ENCODE results near the gene KDM4D. TPM values are rescaled to one million over a fixed set of nuclear protein-coding genes. Genes with fewer than 3 reads are reported as not detected.
A peak's percentile ranks its signal among the peaks of the same experiment; 100 is the strongest.

Gene KDM4D
- total and polyA plus RNA-seq, 2 donors, result 0.92 to 1.2 TPM

DNA sequence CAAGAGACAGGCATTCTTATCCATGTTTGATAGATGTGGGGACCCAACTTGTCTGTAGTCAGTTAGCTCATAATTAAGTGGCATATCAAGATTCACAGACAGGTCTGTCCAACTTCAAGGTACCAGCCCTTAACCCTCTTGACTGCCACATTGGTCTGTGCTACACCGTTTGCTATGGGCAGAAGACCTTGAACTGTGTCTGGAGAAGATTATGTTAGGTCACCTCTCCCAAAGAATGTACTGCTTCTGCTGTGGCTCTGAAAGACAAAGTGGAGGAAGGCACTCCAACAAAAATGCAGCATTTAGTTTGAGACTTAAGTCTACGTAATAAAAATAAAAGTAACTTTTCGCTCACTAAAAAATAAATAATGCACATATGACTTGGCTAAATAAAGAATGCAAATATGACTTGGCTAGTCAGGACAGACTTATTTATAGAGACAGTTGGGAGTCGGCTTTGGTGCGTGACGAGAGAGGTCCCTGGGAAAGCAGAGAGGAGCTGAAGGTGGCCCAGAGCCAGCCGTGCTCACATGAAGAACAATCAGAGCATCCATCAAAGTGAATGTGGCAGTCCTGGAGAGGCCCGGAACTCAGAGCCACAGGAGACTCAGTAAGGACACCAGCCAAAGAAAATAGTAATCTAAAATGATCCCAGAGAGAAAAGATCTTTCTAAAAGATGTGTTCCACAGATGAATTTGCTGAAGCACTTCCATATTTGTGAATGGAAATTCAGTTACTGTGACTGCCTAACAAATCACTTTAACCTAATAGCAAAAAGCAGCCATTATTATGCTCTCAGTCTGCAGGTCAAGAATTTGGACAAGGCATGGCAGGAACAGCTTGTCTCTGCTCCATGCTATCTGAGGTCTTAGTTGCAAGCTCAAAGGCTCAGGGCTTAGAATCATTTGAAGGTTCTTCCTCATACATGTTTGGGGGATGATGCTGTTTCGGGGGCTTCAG is 35.1 kb upstream of the KDM4D start:
- WGBS, result 30% methylated on average over 9 of the region's 9 CpGs
- Histone ChIP-seq H3K36me3 (ENCODE audit: insufficient read depth) (no peaks in the 10 kb centered on the region), H3K27ac (ENCODE audit: low read depth) (no peak overlapping the region), H3K4me1 (ENCODE audit: insufficient read depth) (peaks cover 2% of the 10 kb centered on the region), H3K4me3 (ENCODE audit: low read depth, low read length) (no peak overlapping the region)
- DNase-seq (ENCODE audit: extremely low spot score), result no peak

DNA sequence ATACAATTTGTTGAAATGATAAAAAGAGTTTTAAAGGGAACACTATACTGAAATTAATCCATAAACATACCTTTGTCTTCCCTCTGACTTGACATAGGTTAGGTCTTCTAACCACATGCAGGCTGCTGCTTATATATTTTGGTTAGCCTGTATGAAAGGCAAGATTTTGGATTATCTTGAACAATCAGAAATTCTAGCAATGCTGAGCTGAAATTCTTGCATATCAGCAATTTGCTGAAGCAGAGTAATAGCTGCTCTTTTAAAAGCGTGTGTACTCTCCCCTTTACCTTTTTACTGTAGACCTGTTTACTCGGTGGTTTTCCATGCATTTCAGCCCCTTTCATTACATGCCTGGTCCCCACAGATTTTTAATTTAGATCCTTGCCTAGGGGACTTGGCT is 34.2 kb upstream of the KDM4D start:
- Histone ChIP-seq H3K27ac (ENCODE audit: low read depth) (no peak overlapping the region), H3K4me3 (ENCODE audit: low read depth, low read length) (no peak overlapping the region), H3K36me3 (ENCODE audit: insufficient read depth) (no peaks in the 10 kb centered on the region), H3K4me1 (ENCODE audit: insufficient read depth) (peaks cover 2% of the 10 kb centered on the region)
- no peak for DNase-seq (ENCODE audit: extremely low spot score)
- 93% methylated on average over 2 of the region's 2 CpGs for WGBS

DNA sequence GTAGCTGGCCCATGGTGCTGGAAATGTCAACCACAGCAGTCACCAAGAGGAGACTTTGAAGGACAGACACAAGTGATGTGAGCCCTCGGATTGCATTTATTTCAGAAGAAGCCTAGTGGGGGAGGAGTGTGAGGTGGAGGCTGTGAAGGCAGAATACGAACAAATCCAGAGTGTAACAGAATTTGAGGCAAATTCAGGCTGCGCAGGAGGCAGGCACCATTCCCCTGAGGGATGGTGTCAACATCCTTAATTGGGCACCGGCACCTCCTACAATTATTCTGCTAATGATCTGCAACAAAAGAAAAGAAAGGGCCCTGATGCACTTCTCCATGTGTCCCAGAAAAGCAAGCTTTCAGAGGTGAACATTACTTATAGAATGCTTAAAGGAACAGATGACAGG is 32.4 kb upstream of the KDM4D start:
- WGBS, result 85% methylated on average over 4 of the region's 4 CpGs
- DNase-seq (ENCODE audit: extremely low spot score), result no peak
- Histone ChIP-seq H3K4me1 (ENCODE audit: insufficient read depth) (peaks cover 2% of the 10 kb centered on the region), H3K4me3 (ENCODE audit: low read depth, low read length) (no peak overlapping the region), H3K36me3 (ENCODE audit: insufficient read depth) (no peaks in the 10 kb centered on the region), H3K27ac (ENCODE audit: low read depth) (no peak overlapping the region)

DNA sequence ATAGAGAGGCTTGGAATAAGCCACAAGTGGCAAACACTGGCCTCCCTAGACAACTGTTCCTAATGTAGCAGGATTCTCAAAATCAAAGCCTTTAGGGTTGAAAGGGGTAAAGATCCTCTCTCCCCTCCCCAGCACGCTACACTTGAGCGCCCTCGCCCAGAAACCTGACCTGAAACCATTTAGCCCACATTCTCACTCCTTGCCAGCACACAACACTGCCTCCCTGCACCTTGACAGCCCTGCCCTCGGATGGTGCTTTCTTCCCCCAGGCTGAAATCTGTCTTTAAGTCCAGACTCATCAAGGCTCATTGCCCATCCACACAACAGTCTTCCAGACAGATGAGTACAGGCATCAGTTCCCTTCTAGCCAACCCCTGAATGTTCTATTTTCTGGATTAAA is 26.7 kb upstream of the KDM4D start:
- H3K4me1 ChIP-seq (ENCODE audit: insufficient read depth), result no peaks in the 10 kb centered on the region
- H3K27ac ChIP-seq (ENCODE audit: low read depth), result no peak overlapping the region
- 90% methylated on average over 4 of the region's 4 CpGs for WGBS
- DNase-seq (ENCODE audit: extremely low spot score), result no peak
- H3K36me3 ChIP-seq (ENCODE audit: insufficient read depth), result no peaks in the 10 kb centered on the region
- no peak overlapping the region for H3K4me3 ChIP-seq (ENCODE audit: low read depth, low read length)

DNA sequence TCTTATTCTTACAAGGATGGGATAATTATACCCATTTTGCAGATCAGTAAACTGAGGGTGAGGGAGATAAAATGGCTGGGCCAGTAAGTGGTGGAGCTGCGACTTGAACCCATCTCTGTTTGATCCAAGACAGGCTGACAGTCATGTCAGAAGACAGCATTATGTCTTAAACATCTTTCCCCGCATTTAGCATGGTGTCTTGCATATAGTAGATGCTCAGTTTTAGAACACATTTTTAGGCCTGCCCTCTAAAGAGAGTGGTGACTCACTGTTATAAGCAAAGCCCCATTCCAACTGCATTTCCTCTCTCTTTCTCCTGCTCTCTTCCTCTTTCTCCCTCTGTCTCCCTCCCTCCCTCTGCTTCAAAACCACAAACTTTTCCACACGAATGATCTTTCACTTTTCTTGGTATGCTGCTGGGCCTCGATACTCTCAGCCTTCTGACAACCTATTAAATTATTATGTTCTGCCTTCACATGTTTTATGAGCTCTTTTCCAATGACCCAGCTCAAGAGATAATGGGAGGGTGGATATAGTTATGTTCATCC is 25.4 kb upstream of the KDM4D start:
- 50% methylated on average over 4 of the region's 4 CpGs for WGBS
- Histone ChIP-seq H3K4me3 (ENCODE audit: low read depth, low read length) (no peak overlapping the region), H3K36me3 (ENCODE audit: insufficient read depth) (no peaks in the 10 kb centered on the region), H3K27ac (ENCODE audit: low read depth) (no peak overlapping the region), H3K4me1 (ENCODE audit: insufficient read depth) (no peaks in the 10 kb centered on the region)
- DNase-seq (ENCODE audit: extremely low spot score), result no peak

DNA sequence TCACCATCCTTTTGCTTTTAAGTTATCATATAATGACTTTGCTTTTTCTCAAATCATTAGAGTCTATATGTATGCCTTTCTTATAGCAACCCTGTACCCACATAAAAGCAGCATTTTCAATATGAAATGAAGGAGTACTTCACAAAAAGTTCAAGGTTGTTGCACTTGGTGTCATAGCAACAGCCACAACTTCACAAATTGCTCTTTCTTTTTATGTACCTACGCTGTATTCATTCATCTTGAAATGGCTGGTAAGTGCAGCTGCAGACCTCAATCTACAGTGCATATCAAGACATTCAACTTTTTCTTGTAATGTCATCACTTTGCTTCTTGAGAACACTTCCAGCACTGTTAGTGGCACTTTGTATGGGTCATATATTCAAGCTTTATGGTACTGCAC is 18.8 kb upstream of the KDM4D start:
- no peak for DNase-seq (ENCODE audit: extremely low spot score)
- H3K4me1 ChIP-seq (ENCODE audit: insufficient read depth), result no peaks in the 10 kb centered on the region
- no peak overlapping the region for H3K27ac ChIP-seq (ENCODE audit: low read depth)
- H3K36me3 ChIP-seq (ENCODE audit: insufficient read depth), result no peaks in the 10 kb centered on the region
- WGBS, result 90% methylated on average over 1 of the region's 1 CpG
- no peak overlapping the region for H3K4me3 ChIP-seq (ENCODE audit: low read depth, low read length)

DNA sequence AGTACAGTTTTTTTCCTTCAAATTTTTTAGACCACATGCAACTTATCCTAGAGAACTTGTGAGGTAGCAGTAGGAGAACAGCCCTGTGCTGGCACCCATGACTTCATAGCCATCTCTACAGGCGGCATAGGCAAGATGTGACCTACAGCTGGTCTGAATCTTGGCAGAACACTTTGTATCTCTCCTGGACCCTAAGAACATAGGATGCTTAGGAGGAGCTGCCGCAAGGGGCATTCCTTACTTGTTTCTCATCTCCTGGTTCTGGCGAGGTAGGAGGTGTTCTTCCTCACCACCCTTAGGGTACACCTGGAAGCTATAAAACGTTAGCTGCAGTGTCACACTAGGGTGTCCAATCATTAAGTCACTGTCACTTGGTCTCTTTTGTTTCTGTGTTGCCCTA is 16.5 kb upstream of the KDM4D start:
- Histone ChIP-seq H3K36me3 (ENCODE audit: insufficient read depth) (no peaks in the 10 kb centered on the region), H3K4me1 (ENCODE audit: insufficient read depth) (no peaks in the 10 kb centered on the region), H3K4me3 (ENCODE audit: low read depth, low read length) (no peak overlapping the region), H3K27ac (ENCODE audit: low read depth) (no peak overlapping the region)
- DNase-seq (ENCODE audit: extremely low spot score), result no peak
- 53% methylated on average over 4 of the region's 4 CpGs for WGBS

DNA sequence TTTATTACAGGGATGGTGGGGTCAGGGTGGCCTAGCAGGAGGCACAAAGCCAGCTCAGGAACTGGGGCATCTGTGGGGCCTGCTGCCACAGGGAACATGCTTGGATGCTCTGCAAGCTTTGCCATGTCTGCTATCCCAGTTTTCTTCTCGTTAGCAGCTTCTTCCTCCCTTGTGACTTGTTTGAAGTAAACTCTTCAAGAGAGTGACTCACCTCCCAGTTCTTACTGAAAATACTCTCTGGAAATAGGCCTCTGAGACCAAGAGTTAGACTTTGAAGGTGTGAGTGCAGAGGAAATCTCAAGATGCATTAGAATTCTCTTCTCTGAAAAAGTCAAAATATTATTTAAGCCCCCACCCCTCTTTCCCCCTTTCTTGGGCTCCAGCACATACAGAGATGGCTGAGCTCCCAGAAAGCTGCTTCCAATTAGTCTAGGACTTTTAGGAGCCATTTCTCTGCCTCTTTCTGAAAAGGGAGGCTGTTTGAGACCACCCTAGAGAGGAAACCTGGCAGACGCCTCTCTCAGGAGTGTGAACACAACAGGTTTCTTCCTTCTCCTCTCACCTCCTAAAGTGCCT is 15.3 kb upstream of the KDM4D start:
- Histone ChIP-seq H3K4me1 (ENCODE audit: insufficient read depth) (no peaks in the 10 kb centered on the region), H3K27ac (ENCODE audit: low read depth) (no peak overlapping the region), H3K4me3 (ENCODE audit: low read depth, low read length) (no peak overlapping the region), H3K36me3 (ENCODE audit: insufficient read depth) (no peaks in the 10 kb centered on the region)
- WGBS, result 46% methylated on average over 2 of the region's 2 CpGs
- no peak for DNase-seq (ENCODE audit: extremely low spot score)

DNA sequence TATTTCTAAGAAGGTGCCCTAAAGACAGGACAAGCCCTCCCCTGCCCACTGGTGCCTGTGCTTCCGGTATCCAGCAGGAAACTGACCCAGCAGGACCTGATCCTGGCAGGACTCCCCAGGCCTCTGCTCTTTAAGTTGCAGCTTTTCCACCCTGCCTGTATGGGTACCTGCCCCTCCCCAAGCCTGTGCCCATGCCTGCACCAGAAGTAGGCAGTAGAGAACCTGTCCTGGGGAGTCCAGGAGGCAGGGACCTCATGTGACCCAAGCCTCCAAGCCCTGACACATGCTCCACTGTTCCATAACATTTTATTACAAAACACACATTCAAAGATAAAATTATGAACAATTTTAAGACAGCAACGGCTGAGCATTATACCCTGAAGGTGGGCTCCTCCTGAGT is 14.3 kb upstream of the KDM4D start:
- Histone ChIP-seq H3K27ac (ENCODE audit: low read depth) (no peak overlapping the region), H3K36me3 (ENCODE audit: insufficient read depth) (peaks cover 1% of the 10 kb centered on the region), H3K4me1 (ENCODE audit: insufficient read depth) (no peaks in the 10 kb centered on the region), H3K4me3 (ENCODE audit: low read depth, low read length) (no peak overlapping the region)
- no peak for DNase-seq (ENCODE audit: extremely low spot score)
- 81% methylated on average over 2 of the region's 2 CpGs for WGBS

DNA sequence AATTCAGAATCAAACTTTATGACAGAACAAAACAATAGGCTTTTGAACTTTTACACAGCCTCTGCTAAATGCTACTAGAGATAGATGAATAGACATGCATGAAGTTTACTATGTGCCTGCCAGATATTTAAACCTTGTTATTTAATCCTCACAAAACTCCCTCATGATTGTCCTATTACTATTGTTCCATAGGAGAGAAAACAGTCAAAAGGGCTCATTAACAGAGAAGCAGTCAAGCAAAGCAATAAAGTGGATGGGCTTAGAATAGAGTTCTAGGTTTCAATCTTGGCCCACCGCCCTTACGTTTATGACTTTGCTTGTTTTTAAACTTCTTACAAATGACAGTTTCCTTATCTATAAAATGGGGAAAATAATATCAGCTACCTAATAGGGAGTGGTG is 13.0 kb upstream of the KDM4D start:
- Histone ChIP-seq H3K4me3 (ENCODE audit: low read depth, low read length) (no peak overlapping the region), H3K36me3 (ENCODE audit: insufficient read depth) (peaks cover 4% of the 10 kb centered on the region), H3K27ac (ENCODE audit: low read depth) (no peak overlapping the region), H3K4me1 (ENCODE audit: insufficient read depth) (no peaks in the 10 kb centered on the region)
- no peak for DNase-seq (ENCODE audit: extremely low spot score)
- 87% methylated on average over 2 of the region's 2 CpGs for WGBS

DNA sequence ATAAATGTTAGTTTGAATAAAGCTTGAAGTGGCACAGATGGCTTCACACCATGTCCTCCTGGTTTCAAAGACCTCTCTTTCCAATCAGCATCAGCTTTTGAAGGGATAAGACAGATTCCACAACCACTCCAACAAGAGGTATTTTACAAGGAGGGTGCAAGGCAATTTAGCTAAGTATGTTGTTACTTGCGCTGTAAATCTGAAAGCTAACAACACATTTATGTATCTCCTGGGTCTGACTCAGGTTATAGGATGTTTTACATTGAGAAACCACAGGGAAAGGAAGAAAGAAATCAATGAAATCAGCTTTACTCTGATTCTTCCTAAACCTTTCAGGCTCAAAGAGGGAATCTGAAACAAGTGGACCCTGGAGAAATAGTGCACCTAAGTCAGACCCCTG is 12.3 kb upstream of the KDM4D start:
- no peak for DNase-seq (ENCODE audit: extremely low spot score)
- Histone ChIP-seq H3K4me1 (ENCODE audit: insufficient read depth) (no peaks in the 10 kb centered on the region), H3K36me3 (ENCODE audit: insufficient read depth) (peaks cover 4% of the 10 kb centered on the region), H3K27ac (ENCODE audit: low read depth) (no peak overlapping the region), H3K4me3 (ENCODE audit: low read depth, low read length) (no peak overlapping the region)
- 90% methylated on average over 1 of the region's 1 CpG for WGBS

DNA sequence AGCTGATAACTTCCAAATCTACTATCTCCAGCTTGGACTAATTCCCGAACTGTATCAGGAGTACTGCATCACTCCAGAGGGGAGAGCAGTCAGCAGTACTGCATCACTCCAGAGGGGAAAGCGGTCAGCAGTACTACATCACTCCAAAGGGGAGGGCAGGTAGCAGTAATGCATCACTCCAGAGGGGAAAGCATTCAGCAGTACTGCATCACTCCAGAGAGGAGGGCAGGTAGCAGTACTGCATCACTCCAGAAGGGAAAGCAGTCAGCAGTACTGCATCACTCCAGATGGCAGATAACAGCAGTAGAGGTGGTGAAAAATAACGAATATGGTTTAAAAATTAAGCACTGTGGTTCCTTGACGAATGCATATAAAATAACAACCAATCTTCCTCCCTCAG is 8.6 kb upstream of the KDM4D start:
- H3K27ac ChIP-seq (ENCODE audit: low read depth), result no peak overlapping the region
- WGBS, result 87% methylated on average over 4 of the region's 4 CpGs
- DNase-seq (ENCODE audit: extremely low spot score), result no peak
- H3K4me3 ChIP-seq (ENCODE audit: low read depth, low read length), result no peak overlapping the region
- H3K36me3 ChIP-seq (ENCODE audit: insufficient read depth), result peaks cover 10% of the 10 kb centered on the region
- H3K4me1 ChIP-seq (ENCODE audit: insufficient read depth), result no peaks in the 10 kb centered on the region

DNA sequence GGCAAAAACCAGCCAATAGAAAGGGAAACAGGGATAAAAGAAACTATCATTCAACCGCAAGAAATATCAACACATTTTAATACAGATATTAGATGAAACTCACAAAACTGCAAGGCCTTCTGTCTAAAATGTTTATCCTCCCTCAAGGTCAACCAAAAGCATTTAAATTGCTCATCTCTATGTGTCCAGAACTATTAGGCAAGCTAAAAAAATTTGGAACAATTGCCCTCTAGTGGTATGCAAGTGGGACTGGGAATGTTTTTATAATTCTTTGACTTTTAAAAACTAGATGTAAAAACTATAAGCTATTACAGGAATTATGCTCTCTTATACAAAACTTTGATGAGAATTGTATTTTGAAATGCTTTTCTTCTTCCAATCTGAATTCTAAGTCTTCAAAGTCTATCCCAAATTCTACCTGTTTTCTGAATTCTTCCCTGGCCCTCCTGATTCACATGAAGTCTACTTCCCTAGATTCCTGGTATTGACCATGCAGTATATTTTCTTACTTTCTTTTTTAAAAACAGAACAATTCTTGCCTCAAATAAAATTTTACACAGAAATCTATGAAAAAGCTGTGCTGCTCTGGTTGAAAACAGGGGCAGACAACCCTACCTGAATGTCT is 5.1 kb upstream of the KDM4D start:
- H3K27ac ChIP-seq (ENCODE audit: low read depth), result no peak overlapping the region
- H3K4me1 ChIP-seq (ENCODE audit: insufficient read depth), result no peaks in the 10 kb centered on the region
- peaks cover 14% of the 10 kb centered on the region for H3K36me3 ChIP-seq (ENCODE audit: insufficient read depth)
- no peak for DNase-seq (ENCODE audit: extremely low spot score)
- 90% methylated on average over 1 of the region's 1 CpG for WGBS
- no peak overlapping the region for H3K4me3 ChIP-seq (ENCODE audit: low read depth, low read length)

DNA sequence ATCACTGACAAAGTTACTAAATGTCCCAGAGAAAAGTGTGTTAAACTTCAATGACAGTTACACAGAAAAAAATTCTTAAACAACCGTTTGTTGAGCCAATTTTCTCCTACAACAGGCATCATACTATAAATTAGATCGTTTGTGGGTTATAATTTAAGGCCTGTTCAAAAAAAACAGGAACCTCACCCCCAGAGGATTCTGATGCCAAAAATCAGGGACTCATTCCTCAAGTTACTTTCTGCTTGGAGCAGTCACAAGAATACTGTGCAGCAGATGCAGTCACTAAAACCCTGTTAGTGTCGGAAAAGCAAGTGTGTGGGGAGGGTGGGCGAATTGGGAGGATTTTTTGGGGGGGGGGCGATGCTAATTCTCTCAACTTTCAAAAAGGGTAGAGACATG is 810 bp upstream of the KDM4D start:
- peaks cover 9% of the 10 kb centered on the region for H3K36me3 ChIP-seq (ENCODE audit: insufficient read depth)
- WGBS, result 6% methylated on average over 5 of the region's 5 CpGs
- H3K27ac ChIP-seq (ENCODE audit: low read depth), result no peak overlapping the region
- no peak for DNase-seq (ENCODE audit: extremely low spot score)
- H3K4me1 ChIP-seq (ENCODE audit: insufficient read depth), result no peaks in the 10 kb centered on the region
- peak overlapping the region; percentile 90 for H3K4me3 ChIP-seq (ENCODE audit: low read depth, low read length)

Data from urinary bladder (tissue), 4 donors.